Measurements from ENCODE around the gene MEN1. TPM values are rescaled to one million over a fixed set of nuclear protein-coding genes. Genes with fewer than 3 reads are reported as not detected.

MEN1 gene
- total and polyA plus RNA-seq, 2 of the 13 experiments (the other 11 are each of a cell fraction or from before 2014, with no cell fraction given), result 20.5 to 27.3 TPM

GRCh38 chr11:64810271-64810890 lies at the start of gene MEN1 (continued):
- no peak; the same call in 1 of the 2 replicates for TF ChIP-seq ZNF646 (CRISPR knock-in tag; IDR thresholded peaks at IDR 0.05)
- TF ChIP-seq ZNF367 (CRISPR knock-in tag; IDR thresholded peaks at IDR 0.05; ENCODE audit: borderline replicate concordance), result no peak
- TF ChIP-seq ZNF607 (CRISPR knock-in tag; IDR thresholded peaks at IDR 0.05; ENCODE audit: borderline replicate concordance), result no peak
- TF ChIP-seq ZNF572 (CRISPR knock-in tag; IDR thresholded peaks at IDR 0.05), result no peak
- no peak for TF ChIP-seq ZNF878 (CRISPR knock-in tag; IDR thresholded peaks at IDR 0.05)
- TF ChIP-seq HOXA3 (CRISPR knock-in tag; IDR thresholded peaks at IDR 0.05), result peak; percentile 75
- peak; percentile 60; the same call in 1 of the 2 replicates for TF ChIP-seq ERF (CRISPR knock-in tag; IDR thresholded peaks at IDR 0.05)
- no peak for TF ChIP-seq CCAR2 (optimal IDR thresholded peaks at IDR 0.05; ENCODE audit: low read depth, low read length)
- TF ChIP-seq, protein P1, sequence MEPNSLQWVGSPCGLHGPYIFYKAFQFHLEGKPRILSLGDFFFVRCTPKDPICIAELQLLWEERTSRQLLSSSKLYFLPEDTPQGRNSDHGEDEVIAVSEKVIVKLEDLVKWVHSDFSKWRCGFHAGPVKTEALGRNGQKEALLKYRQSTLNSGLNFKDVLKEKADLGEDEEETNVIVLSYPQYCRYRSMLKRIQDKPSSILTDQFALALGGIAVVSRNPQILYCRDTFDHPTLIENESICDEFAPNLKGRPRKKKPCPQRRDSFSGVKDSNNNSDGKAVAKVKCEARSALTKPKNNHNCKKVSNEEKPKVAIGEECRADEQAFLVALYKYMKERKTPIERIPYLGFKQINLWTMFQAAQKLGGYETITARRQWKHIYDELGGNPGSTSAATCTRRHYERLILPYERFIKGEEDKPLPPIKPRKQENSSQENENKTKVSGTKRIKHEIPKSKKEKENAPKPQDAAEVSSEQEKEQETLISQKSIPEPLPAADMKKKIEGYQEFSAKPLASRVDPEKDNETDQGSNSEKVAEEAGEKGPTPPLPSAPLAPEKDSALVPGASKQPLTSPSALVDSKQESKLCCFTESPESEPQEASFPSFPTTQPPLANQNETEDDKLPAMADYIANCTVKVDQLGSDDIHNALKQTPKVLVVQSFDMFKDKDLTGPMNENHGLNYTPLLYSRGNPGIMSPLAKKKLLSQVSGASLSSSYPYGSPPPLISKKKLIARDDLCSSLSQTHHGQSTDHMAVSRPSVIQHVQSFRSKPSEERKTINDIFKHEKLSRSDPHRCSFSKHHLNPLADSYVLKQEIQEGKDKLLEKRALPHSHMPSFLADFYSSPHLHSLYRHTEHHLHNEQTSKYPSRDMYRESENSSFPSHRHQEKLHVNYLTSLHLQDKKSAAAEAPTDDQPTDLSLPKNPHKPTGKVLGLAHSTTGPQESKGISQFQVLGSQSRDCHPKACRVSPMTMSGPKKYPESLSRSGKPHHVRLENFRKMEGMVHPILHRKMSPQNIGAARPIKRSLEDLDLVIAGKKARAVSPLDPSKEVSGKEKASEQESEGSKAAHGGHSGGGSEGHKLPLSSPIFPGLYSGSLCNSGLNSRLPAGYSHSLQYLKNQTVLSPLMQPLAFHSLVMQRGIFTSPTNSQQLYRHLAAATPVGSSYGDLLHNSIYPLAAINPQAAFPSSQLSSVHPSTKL (CRISPR knock-in tag; IDR thresholded peaks at IDR 0.05), result 0 out of 2 replicates have a peak, but pooled peaks have one; percentile 11
- TF ChIP-seq ZKSCAN1 (IDR thresholded peaks at IDR 0.05; ENCODE audit: low read length), result no peak
- no peak for TF ChIP-seq JUNB (CRISPR knock-in tag; IDR thresholded peaks at IDR 0.05; ENCODE audit: borderline replicate concordance)
- TF ChIP-seq SOX5 (CRISPR knock-in tag; IDR thresholded peaks at IDR 0.05; ENCODE audit: borderline replicate concordance), result 0 out of 2 replicates have a peak, but pooled peaks have one; percentile 32
- no peak for TF ChIP-seq NFAT5 (CRISPR knock-in tag; IDR thresholded peaks at IDR 0.05)

Measured in HepG2 (cell line).